ENCODE data around the gene APOO. TPM values are rescaled to one million over a fixed set of nuclear protein-coding genes. Genes with fewer than 3 reads are reported as not detected.

Gene APOO
- total RNA-seq, 2 donors from 2014 or later: 27.1 to 63.3 TPM

DNA sequence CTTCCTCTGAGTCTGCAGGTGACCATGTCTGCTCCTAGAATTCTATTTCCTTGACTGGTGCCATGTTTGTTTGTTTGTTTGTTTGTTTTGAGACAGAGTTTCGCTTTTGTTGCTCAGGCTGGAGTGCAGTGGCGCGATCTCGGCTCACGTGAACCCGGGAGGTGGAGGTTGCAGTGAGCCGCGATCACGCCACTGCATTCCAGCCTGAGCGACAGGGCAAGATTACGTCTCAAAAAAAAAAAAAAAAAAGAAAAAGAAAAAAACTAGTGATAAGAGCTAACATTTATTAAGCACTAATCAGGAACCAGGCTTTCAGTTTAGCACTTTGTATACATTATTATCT lies 117.6 kb downstream of the APOO start:
- Histone ChIP-seq H3K36me3 (peaks cover 11% of the 10 kb centered on the region), H3K27ac (peak overlapping the region in 1 of 2 donors; percentile 54), H3K9me3 (no peaks in the 10 kb centered on the region), H3K27me3 (no peaks in the 10 kb centered on the region), H3K4me1 (no peaks in the 10 kb centered on the region), H3K4me3 (no peak overlapping the region)
- no peak for TF ChIP-seq CTCF (IDR thresholded peaks at IDR 0.05)
- DNase-seq (ENCODE audit: low spot score): no peak

- no peak for DNase-seq (ENCODE audit: low spot score)
- Histone ChIP-seq H3K4me1 (no peaks in the 10 kb centered on the region), H3K27me3 (no peaks in the 10 kb centered on the region), H3K4me3 (no peak overlapping the region), H3K36me3 (peaks cover 15% of the 10 kb centered on the region), H3K9me3 (no peaks in the 10 kb centered on the region), H3K27ac (peak overlapping the region in 1 of 2 donors; percentile 54)
- no peak for TF ChIP-seq CTCF (IDR thresholded peaks at IDR 0.05)
These were observed 118.2 kb downstream of the APOO start for GRCh38 chrX:23789386-23790154.

GRCh38 chrX:23788946-23789345 lies 118.8 kb downstream of the APOO start:
- Histone ChIP-seq H3K9me3 (no peaks in the 10 kb centered on the region), H3K36me3 (peaks cover 15% of the 10 kb centered on the region), H3K27me3 (no peaks in the 10 kb centered on the region), H3K4me1 (no peaks in the 10 kb centered on the region), H3K27ac (no peak overlapping the region), H3K4me3 (no peak overlapping the region)
- TF ChIP-seq CTCF (IDR thresholded peaks at IDR 0.05): no peak
- DNase-seq (ENCODE audit: low spot score): no peak

DNA sequence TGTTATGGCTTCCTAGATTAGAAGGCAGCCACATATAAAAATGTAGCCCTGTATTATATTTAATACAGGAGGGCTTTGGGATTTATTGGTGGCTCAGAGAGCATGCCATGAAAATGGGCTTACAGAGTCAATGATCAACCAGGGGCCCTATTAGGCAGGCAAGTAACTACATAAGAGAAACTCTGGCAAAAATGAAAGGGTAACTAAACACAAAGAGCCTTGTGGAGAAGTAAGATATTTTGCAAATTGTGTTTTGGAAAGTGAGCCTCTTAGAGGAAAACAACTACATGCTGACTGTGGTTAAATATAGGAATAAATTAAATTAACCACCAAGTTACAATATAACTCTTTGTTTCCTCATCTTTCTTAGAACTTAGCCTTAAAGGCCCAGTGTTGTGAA lies 119.2 kb downstream of the APOO start:
- Histone ChIP-seq H3K9me3 (no peaks in the 10 kb centered on the region), H3K27ac (peak overlapping the region in 1 of 2 donors; percentile 29), H3K27me3 (no peaks in the 10 kb centered on the region), H3K4me3 (no peak overlapping the region), H3K36me3 (peaks cover 15% of the 10 kb centered on the region), H3K4me1 (no peaks in the 10 kb centered on the region)
- DNase-seq (ENCODE audit: low spot score): no peak
- TF ChIP-seq CTCF (IDR thresholded peaks at IDR 0.05): no peak

DNA sequence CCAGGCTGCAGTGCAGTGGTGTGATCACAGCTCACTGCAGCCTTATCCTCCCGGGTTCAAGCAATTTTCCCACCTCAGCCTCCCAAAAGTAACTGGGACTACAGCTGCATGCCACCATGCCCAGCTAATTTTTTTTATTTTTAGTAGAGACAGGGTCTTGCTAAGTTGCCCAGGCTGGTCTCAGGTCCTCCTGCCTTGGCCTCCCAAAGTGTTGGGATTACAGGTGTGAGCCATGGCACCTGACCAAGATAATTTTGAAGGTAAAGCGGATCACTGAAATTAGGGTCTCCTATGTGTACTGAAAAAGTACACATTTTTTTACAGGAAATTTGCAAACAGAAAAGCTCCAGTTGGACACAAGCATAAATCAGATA lies 120.0 kb downstream of the APOO start:
- H3K36me3 ChIP-seq: peaks cover 15% of the 10 kb centered on the region
- H3K27me3 ChIP-seq: no peaks in the 10 kb centered on the region
- no peak for TF ChIP-seq CTCF (IDR thresholded peaks at IDR 0.05)
- H3K9me3 ChIP-seq: no peaks in the 10 kb centered on the region
- H3K4me3 ChIP-seq: no peak overlapping the region
- H3K27ac ChIP-seq: peak overlapping the region in 1 of 2 donors; percentile 29
- H3K4me1 ChIP-seq: no peaks in the 10 kb centered on the region
- DNase-seq (ENCODE audit: low spot score): no peak
